ENCODE measurements around the gene ELP2. TPM values are rescaled to one million over a fixed set of nuclear protein-coding genes. Genes with fewer than 3 reads are reported as not detected.

ELP2 gene
- total RNA-seq, 1 experiment from 2014 or later: 47.3 TPM

DNA sequence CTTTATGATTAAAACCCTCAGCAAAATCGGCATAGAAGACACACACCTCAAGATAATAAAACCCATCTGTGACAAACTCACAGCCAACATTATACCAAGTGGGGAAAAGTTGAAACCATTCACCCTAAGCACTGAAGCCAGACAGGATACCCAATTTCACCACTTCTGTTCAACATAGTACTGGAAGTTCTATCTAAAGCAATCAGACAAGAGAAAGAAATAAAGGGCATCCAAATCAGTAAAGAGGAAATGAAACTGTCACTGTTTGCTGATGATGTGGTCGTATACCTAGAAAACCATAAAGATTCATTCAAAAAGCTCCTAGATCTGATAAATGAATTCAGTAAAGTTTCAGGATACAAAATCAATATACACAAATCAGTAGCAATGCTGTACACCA is 46.0 kb upstream of the ELP2 start:
- Histone ChIP-seq H3K4me3 (ENCODE audit: low read length) (no peak overlapping the region), H3K9me3 (ENCODE audit: low read length) (no peaks in the 10 kb centered on the region), H2AFZ (ENCODE audit: low read length) (no peak overlapping the region), H3K9me2 (replicated peaks; ENCODE audit: low read length) (no peaks in the 10 kb centered on the region), H3K27me3 (ENCODE audit: low read length) (no peaks in the 10 kb centered on the region), H3K79me2 (ENCODE audit: low read length) (no peaks in the 10 kb centered on the region), H3K4me2 (ENCODE audit: low read length) (no peak overlapping the region), H3K27ac (ENCODE audit: low read length) (no peak overlapping the region), H4K20me1 (ENCODE audit: low read length) (no peaks in the 10 kb centered on the region), H3K4me1 (ENCODE audit: insufficient read depth, low read length) (no peaks in the 10 kb centered on the region), H3K36me3 (ENCODE audit: low read depth, low read length) (no peaks in the 10 kb centered on the region), H3F3A (ENCODE audit: low read length, unreplicated experiment) (no peaks in the 10 kb centered on the region), H3K9ac (ENCODE audit: low read length) (no peak overlapping the region)
- no peak for ATAC-seq
- ChIA-PET POLR2A (ENCODE audit: unreplicated experiment) (no interaction called here), CTCF (no interaction called here)
- intact Hi-C loops (cut with micrococcal nuclease): no loop called here
- TF ChIP-seq, protein P1, sequence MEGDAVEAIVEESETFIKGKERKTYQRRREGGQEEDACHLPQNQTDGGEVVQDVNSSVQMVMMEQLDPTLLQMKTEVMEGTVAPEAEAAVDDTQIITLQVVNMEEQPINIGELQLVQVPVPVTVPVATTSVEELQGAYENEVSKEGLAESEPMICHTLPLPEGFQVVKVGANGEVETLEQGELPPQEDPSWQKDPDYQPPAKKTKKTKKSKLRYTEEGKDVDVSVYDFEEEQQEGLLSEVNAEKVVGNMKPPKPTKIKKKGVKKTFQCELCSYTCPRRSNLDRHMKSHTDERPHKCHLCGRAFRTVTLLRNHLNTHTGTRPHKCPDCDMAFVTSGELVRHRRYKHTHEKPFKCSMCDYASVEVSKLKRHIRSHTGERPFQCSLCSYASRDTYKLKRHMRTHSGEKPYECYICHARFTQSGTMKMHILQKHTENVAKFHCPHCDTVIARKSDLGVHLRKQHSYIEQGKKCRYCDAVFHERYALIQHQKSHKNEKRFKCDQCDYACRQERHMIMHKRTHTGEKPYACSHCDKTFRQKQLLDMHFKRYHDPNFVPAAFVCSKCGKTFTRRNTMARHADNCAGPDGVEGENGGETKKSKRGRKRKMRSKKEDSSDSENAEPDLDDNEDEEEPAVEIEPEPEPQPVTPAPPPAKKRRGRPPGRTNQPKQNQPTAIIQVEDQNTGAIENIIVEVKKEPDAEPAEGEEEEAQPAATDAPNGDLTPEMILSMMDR (conservative IDR thresholded peaks at IDR 0.05; ENCODE audit: low read depth, low read length): no peak
- TF ChIP-seq EZH2 (IDR thresholded peaks at IDR 0.05; ENCODE audit: low read length, unreplicated experiment) (no peak), EZH2phosphoT487 (IDR thresholded peaks at IDR 0.05; ENCODE audit: borderline replicate concordance, low read length) (no peak)
- BruUV-seq (replicated peaks): no TSS peak
- DNase-seq: no peak

DNA sequence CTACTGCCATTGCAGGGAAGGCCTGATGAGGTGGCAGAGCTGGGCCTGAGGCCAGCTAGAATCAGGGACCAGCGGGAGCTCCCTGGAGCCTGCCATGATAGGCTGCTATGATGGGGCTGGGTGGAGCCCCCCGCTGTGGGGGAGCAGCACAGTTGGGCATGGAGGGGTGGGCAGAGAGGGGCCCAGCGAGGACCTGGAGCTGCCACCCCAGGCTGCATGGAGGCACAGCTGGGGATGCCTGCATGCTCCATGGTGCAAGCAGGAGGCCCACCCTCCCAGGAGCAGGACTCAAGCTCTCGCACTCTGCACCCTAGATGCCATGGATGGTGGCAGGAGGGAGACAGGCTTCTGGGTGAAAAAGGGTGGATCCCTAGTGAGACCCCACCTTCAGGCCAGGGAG is 44.5 kb upstream of the ELP2 start:
- H3K4me1 ChIP-seq (ENCODE audit: insufficient read depth, low read length): no peaks in the 10 kb centered on the region
- POLR2A ChIA-PET (ENCODE audit: unreplicated experiment): no interaction called here
- H3K9ac ChIP-seq (ENCODE audit: low read length): no peak overlapping the region

DNA sequence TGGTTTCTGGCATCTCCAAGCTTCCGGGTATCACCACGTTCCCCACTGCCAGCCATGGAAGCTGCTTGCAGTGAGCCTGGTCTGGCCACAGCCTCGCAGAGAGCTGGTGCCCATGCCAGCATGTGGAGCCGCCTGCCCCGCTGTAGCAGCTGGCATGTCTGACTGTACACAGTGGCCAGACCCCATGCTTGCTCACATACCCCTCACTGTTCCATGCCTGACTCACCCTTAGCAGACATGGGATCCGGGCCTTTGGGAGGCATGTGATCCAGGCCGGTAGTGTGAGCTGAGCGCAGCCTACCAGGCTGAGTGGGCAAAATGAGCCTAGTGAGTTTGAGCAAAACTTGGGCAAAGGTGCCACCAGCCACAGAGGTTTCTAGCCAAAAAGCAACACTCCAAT is 43.5 kb upstream of the ELP2 start:
- POLR2A ChIA-PET (ENCODE audit: unreplicated experiment): no interaction called here
- Histone ChIP-seq H3K4me2 (ENCODE audit: low read length) (no peak overlapping the region), H3K9ac (ENCODE audit: low read length) (no peak overlapping the region), H3K79me2 (ENCODE audit: low read length) (no peaks in the 10 kb centered on the region), H3F3A (ENCODE audit: low read length, unreplicated experiment) (no peaks in the 10 kb centered on the region), H3K4me1 (ENCODE audit: insufficient read depth, low read length) (no peaks in the 10 kb centered on the region), H3K9me3 (ENCODE audit: low read length) (no peaks in the 10 kb centered on the region), H3K9me2 (replicated peaks; ENCODE audit: low read length) (no peaks in the 10 kb centered on the region), H4K20me1 (ENCODE audit: low read length) (no peaks in the 10 kb centered on the region), H2AFZ (ENCODE audit: low read length) (no peak overlapping the region), H3K27me3 (ENCODE audit: low read length) (no peaks in the 10 kb centered on the region), H3K4me3 (ENCODE audit: low read length) (no peak overlapping the region), H3K36me3 (ENCODE audit: low read depth, low read length) (no peaks in the 10 kb centered on the region), H3K27ac (ENCODE audit: low read length) (no peak overlapping the region)
- no peak for TF ChIP-seq EZH2phosphoT487 (IDR thresholded peaks at IDR 0.05; ENCODE audit: borderline replicate concordance, low read length)
- TF ChIP-seq, protein P1 (conservative IDR thresholded peaks at IDR 0.05; ENCODE audit: low read depth, low read length): no peak
- TF ChIP-seq EZH2 (IDR thresholded peaks at IDR 0.05; ENCODE audit: low read length, unreplicated experiment): no peak
- CTCF ChIA-PET: no interaction called here
- intact Hi-C loops (cut with micrococcal nuclease): no loop called here
- DNase-seq (no peak), ATAC-seq (no peak)
- no TSS peak for BruUV-seq (replicated peaks)

More for the DNA sequence above, 44.5 kb upstream of the ELP2 start:
- TF ChIP-seq, protein P1 (conservative IDR thresholded peaks at IDR 0.05; ENCODE audit: low read depth, low read length): no peak
- TF ChIP-seq EZH2phosphoT487 (IDR thresholded peaks at IDR 0.05; ENCODE audit: borderline replicate concordance, low read length) (no peak), EZH2 (IDR thresholded peaks at IDR 0.05; ENCODE audit: low read length, unreplicated experiment) (no peak)
- Histone ChIP-seq H3K27ac (ENCODE audit: low read length) (no peak overlapping the region), H3K27me3 (ENCODE audit: low read length) (no peaks in the 10 kb centered on the region), H3K4me2 (ENCODE audit: low read length) (no peak overlapping the region), H3K79me2 (ENCODE audit: low read length) (no peaks in the 10 kb centered on the region), H4K20me1 (ENCODE audit: low read length) (no peaks in the 10 kb centered on the region), H3K36me3 (ENCODE audit: low read depth, low read length) (no peaks in the 10 kb centered on the region), H2AFZ (ENCODE audit: low read length) (no peak overlapping the region), H3K9me2 (replicated peaks; ENCODE audit: low read length) (no peaks in the 10 kb centered on the region), H3F3A (ENCODE audit: low read length, unreplicated experiment) (no peaks in the 10 kb centered on the region), H3K9me3 (ENCODE audit: low read length) (no peaks in the 10 kb centered on the region), H3K4me3 (ENCODE audit: low read length) (no peak overlapping the region)
- ATAC-seq (no peak), DNase-seq (no peak)
- no TSS peak for BruUV-seq (replicated peaks)
- CTCF ChIA-PET: no interaction called here
- intact Hi-C loops (cut with micrococcal nuclease): no loop called here
